GM19193 (cell line): ENCODE measurements around the gene ZNF574.

ENCODE experiments used
- POLR2A ChIP-seq: IDR thresholded peaks from 4 replicates; pipeline ENCODE4 v1.6.1; 2011; ENCODE audit not compliant: insufficient read depth, insufficient read length; ENCODE audit errors: extremely low read depth

The ZNF574 gene

GRCh38 chr19:42053037-42053935 is 22.7 kb upstream of the ZNF574 start:
- TF ChIP-seq POLR2A = no peak

DNA sequence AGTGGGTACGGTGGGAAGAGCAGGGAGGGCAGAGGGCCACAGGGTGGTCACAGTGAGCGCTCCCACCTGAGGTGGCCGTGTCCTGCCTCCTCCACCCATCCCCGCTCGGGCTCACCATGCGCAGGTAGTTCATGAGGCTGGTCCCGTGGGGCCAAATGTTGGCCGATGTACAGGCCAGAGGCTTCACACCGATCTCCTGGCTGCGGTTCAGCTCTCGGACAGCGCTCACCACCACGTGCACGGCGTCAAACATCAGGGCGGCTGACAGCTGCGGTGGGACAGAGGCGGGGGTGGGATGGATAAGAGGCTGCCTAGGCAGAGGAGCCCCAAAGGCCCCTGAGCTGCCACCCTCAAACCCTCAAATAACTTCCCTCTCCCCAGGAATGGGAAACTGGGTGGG is 21.8 kb upstream of the ZNF574 start:
- no peak for TF ChIP-seq POLR2A

DNA sequence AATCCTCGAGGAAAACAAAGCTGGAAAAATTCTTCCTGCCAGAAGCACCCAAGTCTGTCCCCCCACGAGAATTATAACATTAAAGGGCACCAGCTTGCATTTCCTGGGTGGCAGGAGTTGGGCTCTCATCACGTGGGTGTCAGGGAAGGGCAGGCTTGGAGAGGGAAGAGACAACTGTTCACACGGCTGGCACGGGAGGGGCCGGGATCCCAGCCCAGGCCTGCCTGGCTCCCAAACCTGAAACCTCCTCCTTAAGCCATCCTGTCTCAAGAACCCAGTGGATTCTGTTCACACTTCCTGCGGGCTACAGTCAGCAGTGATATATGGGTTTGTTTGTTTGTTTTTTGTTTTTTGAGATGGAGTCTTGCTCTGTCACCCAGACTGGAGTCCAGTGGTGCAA is 18.1 kb upstream of the ZNF574 start:
- TF ChIP-seq POLR2A = no peak

DNA sequence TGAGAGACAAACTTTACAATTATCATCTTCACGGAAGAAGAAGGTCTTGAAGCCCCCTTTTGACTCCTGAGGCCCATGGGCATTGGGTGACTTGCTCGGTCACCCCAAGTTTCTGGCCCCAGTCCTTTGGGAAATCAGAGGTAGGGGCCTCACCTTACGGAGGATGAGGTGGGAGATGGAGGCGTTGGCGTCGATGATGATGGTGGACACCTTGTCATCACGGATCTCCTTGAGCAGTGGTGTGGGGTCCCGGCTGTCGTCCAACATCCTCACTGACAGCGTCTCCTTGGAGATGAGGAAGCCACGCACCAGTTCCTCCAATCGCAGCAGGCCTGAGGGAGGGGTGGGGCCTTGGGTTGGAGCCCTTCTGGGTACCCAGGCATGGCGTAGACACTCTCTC is 16.8 kb upstream of the ZNF574 start:
- TF ChIP-seq POLR2A = no peak

- no peak for TF ChIP-seq POLR2A
Observed at GRCh38 chr19:42060117-42060516, 15.8 kb upstream of the ZNF574 start.

GRCh38 chr19:42062381-42062780 is 13.6 kb upstream of the ZNF574 start:
- TF ChIP-seq POLR2A = no peak

DNA sequence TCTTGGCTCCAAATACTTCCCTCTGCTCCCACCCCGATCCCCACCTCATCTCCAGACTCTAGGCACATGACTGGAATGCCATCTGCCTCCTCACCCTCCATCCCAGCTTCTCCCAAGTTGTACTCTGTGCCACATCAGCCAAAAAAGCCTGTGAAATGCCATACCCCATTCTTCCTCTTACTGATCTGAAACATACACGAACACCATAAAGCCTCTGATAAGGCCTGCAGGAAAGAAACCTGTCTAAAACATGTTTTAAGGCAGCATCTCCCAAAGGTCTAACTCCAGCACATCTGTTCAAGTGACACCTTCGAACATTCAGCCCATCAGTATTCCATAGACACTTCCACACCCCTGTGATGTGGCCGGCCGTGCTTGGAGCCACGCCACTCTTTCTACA is 11.5 kb upstream of the ZNF574 start:
- TF ChIP-seq POLR2A = no peak

- no peak for TF ChIP-seq POLR2A
Observed at GRCh38 chr19:42065051-42065450, 10.9 kb upstream of the ZNF574 start.

- TF ChIP-seq POLR2A = no peak
Observed at GRCh38 chr19:42065511-42065910, 10.5 kb upstream of the ZNF574 start.

DNA sequence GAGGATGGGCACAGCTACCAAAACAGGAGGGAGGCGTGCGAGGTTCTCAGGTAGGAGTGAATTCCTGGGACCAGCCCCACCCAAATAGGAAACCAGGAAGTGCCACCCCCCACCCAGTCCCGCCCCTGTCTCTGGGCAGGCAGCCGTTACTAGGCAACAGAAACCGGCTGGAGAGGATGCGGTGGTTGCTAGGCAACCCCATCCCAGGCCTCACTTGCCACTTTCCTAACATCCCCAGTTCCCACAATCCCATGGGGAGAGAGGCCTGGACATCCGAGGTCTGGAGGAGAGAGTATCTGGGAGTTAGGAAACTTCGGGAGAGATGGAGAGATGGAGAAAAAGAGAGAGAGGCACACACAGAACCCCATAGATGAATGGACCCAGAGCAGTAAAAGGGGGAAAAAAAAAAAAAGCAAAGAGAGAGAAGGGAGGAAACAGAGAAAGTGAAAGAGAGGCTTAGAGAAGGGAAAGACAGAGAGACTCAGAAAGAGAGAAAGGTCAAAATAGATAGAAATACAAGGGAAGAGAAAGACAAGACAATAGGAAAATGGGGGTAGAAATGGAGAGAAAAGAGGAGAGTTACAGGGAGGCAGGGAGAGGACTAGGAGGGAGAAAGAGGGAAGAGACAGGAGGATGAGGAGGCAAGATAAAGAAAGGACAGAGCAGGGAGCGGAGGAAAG is 9.8 kb upstream of the ZNF574 start:
- no peak for TF ChIP-seq POLR2A

- TF ChIP-seq POLR2A = no peak
Observed at GRCh38 chr19:42067315-42067888, 8.6 kb upstream of the ZNF574 start.

DNA sequence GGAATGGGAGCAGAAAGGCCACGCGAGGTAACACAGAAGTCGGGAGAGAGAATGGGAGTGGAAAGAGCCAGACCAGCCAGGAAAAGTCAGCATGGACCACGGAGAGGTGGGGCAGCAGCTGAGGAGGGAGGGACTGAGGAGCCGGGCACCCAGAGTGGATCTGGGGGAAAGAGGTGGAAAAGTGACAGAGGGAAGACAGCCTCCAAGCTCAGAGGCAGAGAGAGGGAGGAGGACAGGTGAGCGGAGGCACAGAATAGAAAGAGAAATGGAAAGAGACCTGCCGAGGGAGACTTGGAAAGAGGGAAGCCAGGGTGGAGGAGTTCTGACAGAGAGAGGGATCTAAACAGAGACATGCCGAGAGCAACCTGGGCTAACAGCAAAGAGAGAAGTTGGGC is 7.6 kb upstream of the ZNF574 start:
- TF ChIP-seq POLR2A = no peak

GRCh38 chr19:42068756-42069571 is 7.0 kb upstream of the ZNF574 start:
- TF ChIP-seq POLR2A = no peak

DNA sequence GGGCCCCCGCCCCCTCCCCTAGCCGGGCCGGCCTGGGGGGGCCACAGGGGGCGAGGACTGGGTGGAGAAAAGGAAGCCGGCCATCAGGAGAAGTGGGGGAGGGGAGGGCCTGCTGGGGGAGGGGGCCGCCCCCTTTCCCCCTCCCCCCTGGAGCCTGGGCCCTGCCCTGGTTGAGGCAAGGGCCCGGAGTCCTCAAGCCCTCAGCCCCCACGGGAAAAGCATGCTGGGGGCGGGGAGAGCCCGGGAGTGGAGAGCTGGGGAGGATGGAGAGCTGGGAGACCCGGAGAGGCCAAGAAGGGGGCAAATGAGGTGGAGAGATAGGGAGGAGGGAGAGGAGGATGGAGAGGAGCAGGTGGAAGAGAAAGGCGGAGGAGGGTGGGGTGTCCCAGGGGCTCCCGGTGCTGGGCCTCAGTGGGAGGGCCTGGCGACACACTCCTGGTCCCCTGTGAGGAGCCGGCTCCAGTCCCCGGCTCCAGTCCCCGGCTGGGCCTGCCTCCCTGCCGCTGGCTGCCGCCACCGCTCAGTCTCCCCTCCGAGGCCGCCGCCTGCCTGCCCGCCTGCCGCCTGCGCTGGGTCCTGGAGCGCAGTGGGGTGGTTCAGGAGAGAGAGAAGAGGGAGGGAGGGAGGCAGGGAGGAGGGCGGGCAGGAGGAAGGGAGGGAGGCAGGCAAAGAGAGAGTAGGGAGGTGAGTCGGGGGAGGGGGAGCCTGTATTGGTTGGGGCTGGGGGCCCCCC is 6.2 kb upstream of the ZNF574 start, which contains the start of gene GRIK5:
Gene GRIK5 (minus strand): TSS at position 588 of the 733 bp plus-strand sequence. CDS start 4,436 bp downstream, outside the sequence.
- no peak for TF ChIP-seq POLR2A
